OCI-LY3 (cell line): ENCODE results near the gene SMCHD1.

Experiments used
- H2AFZ ChIP-seq: fragments of 200-600, 300-600 bp; shearing (Covaris generic); 2 replicates; pipeline ENCODE4 v1.6.0; 2014; ENCODE audit warnings: antibody characterized with exemption, low read depth, low read length
- H3K27ac ChIP-seq: fragments of 200-600, 300-600 bp; sonication (generic); 2 replicates; pipeline ENCODE4 v1.5.1; 2014; ENCODE audit warnings: mild to moderate bottlenecking, low read length, moderate library complexity, mixed read lengths
- H3K27me3 ChIP-seq: fragments of 200-600, 300-600 bp; sonication (generic); 2 replicates; pipeline ENCODE4 v1.6.1; 2014; ENCODE audit warnings: low read depth, low read length, mixed read lengths
- H3K36me3 ChIP-seq: fragments of 200-600, 300-600 bp; sonication (generic); replicated peaks from 2 replicates; pipeline ENCODE3; 2014; ENCODE audit warnings: low read depth, low read length, mixed read lengths
- H3K4me1 ChIP-seq: fragments of 300-600, 200-600 bp; sonication (generic); 2 replicates; pipeline ENCODE4 v1.6.1; 2014; ENCODE audit warnings: low read length, mixed read lengths
- H3K4me2 ChIP-seq: fragments of 200-600, 300-600 bp; sonication (generic); 2 replicates; pipeline ENCODE4 v1.6.1; 2014; ENCODE audit warnings: low read length, mixed read lengths
- H3K4me3 ChIP-seq: fragments of 300-600, 200-600 bp; sonication (generic); 2 replicates; pipeline ENCODE4 v1.5.1; 2014; ENCODE audit warnings: antibody characterized with exemption, mild to moderate bottlenecking, low read length, moderate library complexity
- H3K79me2 ChIP-seq: fragments of 300-600, 200-600 bp; shearing (Covaris generic); 2 replicates; pipeline ENCODE4 v1.6.1; 2014; ENCODE audit warnings: mild to moderate bottlenecking, low read length, mixed read lengths
- H3K9ac ChIP-seq: fragments of 300-600, 200-600 bp; shearing (Covaris generic); 2 replicates; pipeline ENCODE4 v1.6.0; 2014; ENCODE audit warnings: mild to moderate bottlenecking, low read length, moderate library complexity
- H3K9me3 ChIP-seq: fragments of 200-600, 300-600 bp; shearing (Covaris generic); 2 replicates; pipeline ENCODE4 v1.6.1; 2014; ENCODE audit warnings: low read length, mixed read lengths; ENCODE audit not compliant: insufficient read depth
- H4K20me1 ChIP-seq: fragments of 200-600, 300-600 bp; sonication (generic); 2 replicates; pipeline ENCODE4 v1.6.1; 2016; ENCODE audit warnings: low read length, mixed read lengths; ENCODE audit not compliant: insufficient read depth
- EZH2phosphoT487 ChIP-seq: fragments of 200-600 bp; shearing (Covaris generic); IDR thresholded peaks from 2 replicates; pipeline ENCODE4 v1.6.1; 2018; ENCODE audit warnings: antibody characterized with exemption, mixed run types, low read depth
- TF ChIP-seq, protein P1 (sequence below): fragments of 200-600, 300-600 bp; sonication (generic); IDR thresholded peaks from 2 replicates; pipeline ENCODE4 v1.5.1; 2014; ENCODE audit warnings: antibody characterized with exemption, low read length, low read depth

Gene SMCHD1

DNA sequence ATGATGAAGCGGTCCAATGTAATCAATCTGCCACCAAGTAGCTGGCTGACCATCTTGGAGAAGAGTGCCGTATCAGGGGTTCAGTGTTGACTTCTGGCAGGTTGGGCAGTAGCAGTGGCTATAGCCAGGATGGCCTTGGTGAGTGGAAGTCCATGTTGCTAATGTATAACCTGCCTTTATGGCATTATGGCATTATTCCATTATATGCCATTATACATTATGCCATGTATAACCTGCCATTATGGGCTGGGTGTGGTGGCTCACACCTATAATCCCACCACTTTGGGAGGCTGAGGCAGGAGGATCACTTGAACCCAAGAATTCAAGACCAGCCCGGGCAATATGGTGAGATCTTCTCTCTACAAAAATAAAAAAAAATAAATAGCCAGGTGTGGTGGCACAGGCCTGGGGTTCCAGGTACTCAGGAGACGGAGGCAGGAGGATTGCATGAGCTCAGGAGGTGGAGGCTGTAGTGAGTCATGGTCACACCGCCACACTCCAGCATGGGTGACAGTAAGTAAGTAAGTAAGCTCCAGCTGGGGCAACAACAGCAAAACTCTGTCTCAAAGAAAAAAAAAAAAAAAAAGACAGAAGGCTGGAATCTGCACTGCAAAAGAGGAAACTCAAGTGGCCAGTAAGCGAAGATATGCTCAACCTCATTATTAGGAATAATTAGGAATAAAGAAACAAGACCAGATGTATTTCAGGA, 166.8 kb downstream of the SMCHD1 start:
- no peaks in the 10 kb centered on the region for H3K36me3 ChIP-seq
- H3K27me3 ChIP-seq = no peaks in the 10 kb centered on the region
- TF ChIP-seq, protein P1, sequence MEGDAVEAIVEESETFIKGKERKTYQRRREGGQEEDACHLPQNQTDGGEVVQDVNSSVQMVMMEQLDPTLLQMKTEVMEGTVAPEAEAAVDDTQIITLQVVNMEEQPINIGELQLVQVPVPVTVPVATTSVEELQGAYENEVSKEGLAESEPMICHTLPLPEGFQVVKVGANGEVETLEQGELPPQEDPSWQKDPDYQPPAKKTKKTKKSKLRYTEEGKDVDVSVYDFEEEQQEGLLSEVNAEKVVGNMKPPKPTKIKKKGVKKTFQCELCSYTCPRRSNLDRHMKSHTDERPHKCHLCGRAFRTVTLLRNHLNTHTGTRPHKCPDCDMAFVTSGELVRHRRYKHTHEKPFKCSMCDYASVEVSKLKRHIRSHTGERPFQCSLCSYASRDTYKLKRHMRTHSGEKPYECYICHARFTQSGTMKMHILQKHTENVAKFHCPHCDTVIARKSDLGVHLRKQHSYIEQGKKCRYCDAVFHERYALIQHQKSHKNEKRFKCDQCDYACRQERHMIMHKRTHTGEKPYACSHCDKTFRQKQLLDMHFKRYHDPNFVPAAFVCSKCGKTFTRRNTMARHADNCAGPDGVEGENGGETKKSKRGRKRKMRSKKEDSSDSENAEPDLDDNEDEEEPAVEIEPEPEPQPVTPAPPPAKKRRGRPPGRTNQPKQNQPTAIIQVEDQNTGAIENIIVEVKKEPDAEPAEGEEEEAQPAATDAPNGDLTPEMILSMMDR = no peak
- TF ChIP-seq EZH2phosphoT487 = no peak
- no peak overlapping the region for H2AFZ ChIP-seq
- no peaks in the 10 kb centered on the region for H3K79me2 ChIP-seq
- H3K4me3 ChIP-seq = no peak overlapping the region
- H3K4me2 ChIP-seq = no peak overlapping the region
- no peaks in the 10 kb centered on the region for H3K4me1 ChIP-seq
- no peaks in the 10 kb centered on the region for H3K9me3 ChIP-seq
- H3K27ac ChIP-seq = no peak overlapping the region
- H3K9ac ChIP-seq = no peak overlapping the region
- H4K20me1 ChIP-seq = no peaks in the 10 kb centered on the region

DNA sequence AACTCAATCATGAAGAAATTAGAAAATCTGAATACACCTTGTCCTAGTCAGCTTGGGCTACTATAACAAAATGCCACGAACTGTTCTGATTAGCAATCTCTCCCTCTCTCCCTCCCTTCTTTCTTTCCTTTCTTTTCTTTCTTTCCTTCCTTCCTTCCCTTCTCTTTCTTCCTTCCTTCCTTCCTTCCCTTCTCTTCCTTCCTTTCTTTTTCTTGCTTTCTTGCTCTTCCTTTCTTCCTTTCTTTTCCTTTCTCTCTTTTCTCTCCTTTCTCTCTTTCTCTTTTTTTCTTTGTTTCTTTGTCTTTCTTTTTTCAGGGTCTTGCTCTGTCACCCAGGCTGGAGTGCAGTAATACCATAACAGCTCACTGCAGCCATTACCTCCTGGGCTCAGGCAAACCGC, 167.7 kb downstream of the SMCHD1 start:
- Histone ChIP-seq H3K79me2 (no peaks in the 10 kb centered on the region), H3K27ac (no peak overlapping the region), H3K36me3 (no peaks in the 10 kb centered on the region), H2AFZ (no peak overlapping the region), H3K4me3 (no peak overlapping the region), H3K9ac (no peak overlapping the region), H3K4me2 (no peak overlapping the region), H4K20me1 (no peaks in the 10 kb centered on the region), H3K4me1 (no peaks in the 10 kb centered on the region), H3K27me3 (no peaks in the 10 kb centered on the region), H3K9me3 (no peaks in the 10 kb centered on the region)
- no peak for TF ChIP-seq EZH2phosphoT487
- TF ChIP-seq, protein P1 = no peak

DNA sequence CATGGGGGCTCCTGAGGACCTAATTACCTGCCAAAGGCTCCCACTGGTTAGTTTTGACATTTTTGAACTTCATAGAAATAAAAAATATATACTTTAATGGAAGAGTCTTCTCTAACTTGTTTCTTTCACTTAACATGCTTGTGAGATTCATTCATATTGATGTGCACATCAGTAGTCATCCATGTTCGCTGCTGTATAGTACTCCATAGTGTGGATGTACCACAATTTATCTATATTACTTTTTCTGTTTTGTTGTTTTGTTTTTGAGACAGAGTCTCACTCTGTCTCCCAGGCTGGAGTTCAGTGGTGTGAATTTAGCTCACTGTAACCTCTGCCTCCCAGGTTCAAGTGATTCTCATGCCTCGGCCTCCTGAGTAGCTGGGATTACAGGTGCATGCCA, 168.4 kb downstream of the SMCHD1 start:
- no peaks in the 10 kb centered on the region for H4K20me1 ChIP-seq
- H2AFZ ChIP-seq = no peak overlapping the region
- H3K4me1 ChIP-seq = no peaks in the 10 kb centered on the region
- H3K9me3 ChIP-seq = no peaks in the 10 kb centered on the region
- no peaks in the 10 kb centered on the region for H3K79me2 ChIP-seq
- TF ChIP-seq, protein P1 = no peak
- TF ChIP-seq EZH2phosphoT487 = no peak
- H3K27me3 ChIP-seq = no peaks in the 10 kb centered on the region
- no peak overlapping the region for H3K9ac ChIP-seq
- H3K4me3 ChIP-seq = no peak overlapping the region
- H3K27ac ChIP-seq = no peak overlapping the region
- H3K4me2 ChIP-seq = no peak overlapping the region
- no peaks in the 10 kb centered on the region for H3K36me3 ChIP-seq

DNA sequence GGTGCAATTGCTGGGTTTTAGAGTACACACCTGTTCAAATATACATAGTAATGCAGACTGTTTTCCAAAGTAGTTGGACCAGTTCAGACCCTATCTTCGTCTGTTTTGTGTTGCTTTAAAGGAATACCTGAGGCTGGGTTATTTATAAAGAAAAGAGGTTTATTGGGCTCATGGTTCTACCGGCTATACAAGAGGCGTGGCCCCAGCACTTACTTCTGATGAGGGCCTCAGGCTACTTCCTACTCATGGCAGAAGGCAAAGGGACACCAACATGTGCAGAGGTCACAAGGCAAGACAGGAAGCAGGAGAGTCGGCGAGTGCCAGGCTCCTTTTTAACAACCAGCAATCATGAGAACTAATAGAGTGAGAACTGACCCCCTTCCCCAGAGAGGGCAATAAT, 169.3 kb downstream of the SMCHD1 start:
- no peak for TF ChIP-seq EZH2phosphoT487
- TF ChIP-seq, protein P1 = no peak
- H3K4me2 ChIP-seq = no peak overlapping the region
- no peaks in the 10 kb centered on the region for H4K20me1 ChIP-seq
- no peak overlapping the region for H3K9ac ChIP-seq
- no peaks in the 10 kb centered on the region for H3K9me3 ChIP-seq
- H3K79me2 ChIP-seq = no peaks in the 10 kb centered on the region
- no peak overlapping the region for H3K4me3 ChIP-seq
- H3K27me3 ChIP-seq = no peaks in the 10 kb centered on the region
- no peaks in the 10 kb centered on the region for H3K4me1 ChIP-seq
- H3K27ac ChIP-seq = no peak overlapping the region
- H3K36me3 ChIP-seq = no peaks in the 10 kb centered on the region
- no peak overlapping the region for H2AFZ ChIP-seq
